ENCODE results near the gene CEP76.

CEP76 gene

DNA sequence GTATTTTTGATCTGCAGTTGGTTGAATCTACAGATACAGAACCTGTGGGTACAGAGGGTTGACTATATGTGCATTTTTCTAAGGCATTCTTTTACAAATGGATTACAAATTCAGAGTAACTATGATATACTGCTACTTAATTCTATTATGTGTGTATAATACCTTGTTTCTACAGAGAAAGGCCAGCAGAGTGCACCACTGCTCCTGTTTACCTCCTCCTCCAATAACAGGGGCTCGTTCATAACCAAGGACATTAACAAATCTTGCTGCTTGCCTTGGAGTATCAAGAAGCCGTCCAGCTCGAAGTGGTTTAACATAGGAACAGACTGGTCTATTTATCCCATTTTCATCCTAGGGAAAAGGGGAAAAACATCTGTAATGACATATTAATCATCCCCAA lies 16.4 kb downstream of the CEP76 start:
- Histone ChIP-seq H3K9me2 (replicated peaks; ENCODE audit: insufficient read depth, low read length) (no peaks in the 10 kb centered on the region), H2AFZ (ENCODE audit: low read length) (no peak overlapping the region), H3K27ac (ENCODE audit: low read length) (no peak overlapping the region), H3K36me3 (replicated peaks; ENCODE audit: insufficient read depth, low read length) (no peaks in the 10 kb centered on the region), H3K9ac (ENCODE audit: low read length) (no peak overlapping the region), H3K4me1 (ENCODE audit: low read length) (no peaks in the 10 kb centered on the region), H3K9me3 (replicated peaks; ENCODE audit: insufficient read depth, low read length) (no peaks in the 10 kb centered on the region), H3K79me2 (ENCODE audit: low read length) (no peaks in the 10 kb centered on the region), H4K20me1 (ENCODE audit: insufficient read depth, low read length) (no peaks in the 10 kb centered on the region), H3K4me3 (ENCODE audit: low read length) (no peak overlapping the region), H3F3A (ENCODE audit: insufficient read depth, low read length) (no peaks in the 10 kb centered on the region), H3K27me3 (replicated peaks; ENCODE audit: insufficient read depth, low read length) (no peaks in the 10 kb centered on the region), H3K4me2 (ENCODE audit: low read depth, low read length) (no peak overlapping the region)
- no peak for TF ChIP-seq EZH2 (optimal IDR thresholded peaks at IDR 0.05; ENCODE audit: low read depth, low read length)
- TF ChIP-seq, protein P1, sequence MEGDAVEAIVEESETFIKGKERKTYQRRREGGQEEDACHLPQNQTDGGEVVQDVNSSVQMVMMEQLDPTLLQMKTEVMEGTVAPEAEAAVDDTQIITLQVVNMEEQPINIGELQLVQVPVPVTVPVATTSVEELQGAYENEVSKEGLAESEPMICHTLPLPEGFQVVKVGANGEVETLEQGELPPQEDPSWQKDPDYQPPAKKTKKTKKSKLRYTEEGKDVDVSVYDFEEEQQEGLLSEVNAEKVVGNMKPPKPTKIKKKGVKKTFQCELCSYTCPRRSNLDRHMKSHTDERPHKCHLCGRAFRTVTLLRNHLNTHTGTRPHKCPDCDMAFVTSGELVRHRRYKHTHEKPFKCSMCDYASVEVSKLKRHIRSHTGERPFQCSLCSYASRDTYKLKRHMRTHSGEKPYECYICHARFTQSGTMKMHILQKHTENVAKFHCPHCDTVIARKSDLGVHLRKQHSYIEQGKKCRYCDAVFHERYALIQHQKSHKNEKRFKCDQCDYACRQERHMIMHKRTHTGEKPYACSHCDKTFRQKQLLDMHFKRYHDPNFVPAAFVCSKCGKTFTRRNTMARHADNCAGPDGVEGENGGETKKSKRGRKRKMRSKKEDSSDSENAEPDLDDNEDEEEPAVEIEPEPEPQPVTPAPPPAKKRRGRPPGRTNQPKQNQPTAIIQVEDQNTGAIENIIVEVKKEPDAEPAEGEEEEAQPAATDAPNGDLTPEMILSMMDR (IDR thresholded peaks at IDR 0.05; ENCODE audit: low read length) = no peak
- no peak for TF ChIP-seq EZH2phosphoT487 (IDR thresholded peaks at IDR 0.05; ENCODE audit: low read length)
- no peak for DNase-seq

DNA sequence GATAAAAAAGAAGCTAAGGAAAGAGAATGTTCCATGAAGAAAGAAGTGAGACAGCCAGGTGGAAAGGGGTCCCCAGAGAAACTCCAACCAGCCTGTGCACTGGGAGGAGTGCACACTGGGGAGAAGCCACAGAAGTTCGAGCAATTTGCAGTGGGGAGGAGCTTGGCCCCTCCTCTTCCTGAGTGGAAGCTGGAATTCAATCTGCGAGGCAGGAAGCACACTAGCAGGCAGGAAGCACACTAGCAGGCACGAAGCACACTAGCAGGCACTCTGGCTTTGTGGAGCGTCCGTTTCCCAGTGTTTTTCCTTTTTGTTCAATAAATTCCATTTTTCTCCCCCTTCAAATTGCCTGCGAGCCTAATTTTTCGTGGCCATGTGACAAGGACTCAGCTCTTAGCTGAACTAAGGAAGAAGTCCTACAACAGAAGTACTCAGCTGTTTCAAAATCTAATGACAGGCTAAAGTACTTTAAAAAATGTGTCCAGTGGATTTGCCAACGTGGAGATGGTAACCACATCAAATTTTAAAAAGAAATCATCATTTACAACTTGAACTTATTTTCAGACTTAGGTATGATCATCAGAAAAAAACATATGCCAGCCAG lies 23.2 kb downstream of the CEP76 start:
- no peak overlapping the region for H3K27ac ChIP-seq (ENCODE audit: low read length)
- H3K79me2 ChIP-seq (ENCODE audit: low read length) = no peaks in the 10 kb centered on the region
- no peak overlapping the region for H3K4me3 ChIP-seq (ENCODE audit: low read length)
- TF ChIP-seq, protein P1 (IDR thresholded peaks at IDR 0.05; ENCODE audit: low read length) = no peak
- TF ChIP-seq EZH2phosphoT487 (IDR thresholded peaks at IDR 0.05; ENCODE audit: low read length) = no peak
- no peak for TF ChIP-seq EZH2 (optimal IDR thresholded peaks at IDR 0.05; ENCODE audit: low read depth, low read length)
- H4K20me1 ChIP-seq (ENCODE audit: insufficient read depth, low read length) = no peaks in the 10 kb centered on the region
- no peaks in the 10 kb centered on the region for H3F3A ChIP-seq (ENCODE audit: insufficient read depth, low read length)
- no peaks in the 10 kb centered on the region for H3K4me1 ChIP-seq (ENCODE audit: low read length)
- H3K4me2 ChIP-seq (ENCODE audit: low read depth, low read length) = no peak overlapping the region
- H3K9ac ChIP-seq (ENCODE audit: low read length) = no peak overlapping the region
- H2AFZ ChIP-seq (ENCODE audit: low read length) = no peak overlapping the region
- no peaks in the 10 kb centered on the region for H3K27me3 ChIP-seq (replicated peaks; ENCODE audit: insufficient read depth, low read length)
- H3K9me3 ChIP-seq (replicated peaks; ENCODE audit: insufficient read depth, low read length) = no peaks in the 10 kb centered on the region
- DNase-seq = no peak
- H3K9me2 ChIP-seq (replicated peaks; ENCODE audit: insufficient read depth, low read length) = no peaks in the 10 kb centered on the region
- H3K36me3 ChIP-seq (replicated peaks; ENCODE audit: insufficient read depth, low read length) = peaks cover 4% of the 10 kb centered on the region; the same call in 1 of the 2 replicates

DNA sequence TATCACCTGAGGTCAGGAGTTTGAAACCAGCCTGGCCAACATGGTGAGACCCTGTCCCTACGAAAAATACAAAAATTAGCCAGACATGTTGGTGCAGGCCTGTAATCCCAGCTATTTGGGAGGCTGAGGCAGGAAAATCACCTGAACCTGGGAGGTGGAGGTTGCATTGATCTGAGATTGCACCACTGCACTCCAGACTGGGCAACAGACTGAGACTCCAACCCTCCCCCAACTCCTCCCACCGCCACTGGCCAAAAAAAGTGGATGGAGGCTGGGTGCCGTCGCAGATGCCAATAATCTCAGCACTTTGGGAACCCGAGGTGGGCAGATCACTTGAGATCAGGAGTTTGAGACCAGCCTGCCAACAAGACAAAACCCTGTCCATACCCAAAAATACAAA lies 34.5 kb downstream of the CEP76 start:
- Histone ChIP-seq H3K9me2 (replicated peaks; ENCODE audit: insufficient read depth, low read length) (no peaks in the 10 kb centered on the region), H4K20me1 (ENCODE audit: insufficient read depth, low read length) (no peaks in the 10 kb centered on the region), H3K79me2 (ENCODE audit: low read length) (no peaks in the 10 kb centered on the region), H3K4me3 (ENCODE audit: low read length) (no peak overlapping the region), H3K27ac (ENCODE audit: low read length) (no peak overlapping the region), H3K4me1 (ENCODE audit: low read length) (no peaks in the 10 kb centered on the region), H3F3A (ENCODE audit: insufficient read depth, low read length) (no peaks in the 10 kb centered on the region), H3K27me3 (replicated peaks; ENCODE audit: insufficient read depth, low read length) (no peaks in the 10 kb centered on the region), H3K9me3 (replicated peaks; ENCODE audit: insufficient read depth, low read length) (no peaks in the 10 kb centered on the region), H2AFZ (ENCODE audit: low read length) (no peak overlapping the region), H3K4me2 (ENCODE audit: low read depth, low read length) (no peak overlapping the region), H3K9ac (ENCODE audit: low read length) (no peak overlapping the region), H3K36me3 (replicated peaks; ENCODE audit: insufficient read depth, low read length) (no peaks in the 10 kb centered on the region; the same call in 1 of the 2 replicates)
- TF ChIP-seq EZH2phosphoT487 (IDR thresholded peaks at IDR 0.05; ENCODE audit: low read length) = no peak
- TF ChIP-seq, protein P1 (IDR thresholded peaks at IDR 0.05; ENCODE audit: low read length) = no peak
- no peak for TF ChIP-seq EZH2 (optimal IDR thresholded peaks at IDR 0.05; ENCODE audit: low read depth, low read length)
- DNase-seq = no peak

Data from MM.1S (cell line).